MCF 10A (cell line): Measurements from ENCODE around the gene CACNG8. TPM values are rescaled to one million over a fixed set of nuclear protein-coding genes. Genes with fewer than 3 reads are reported as not detected.

ENCODE experiments used
- BruUV-seq: library from RNA; stranded (reverse); fragments of 400-500 nt; replicated peaks from 2 replicates; lab custom pipeline; 2021; lab: Mats Ljungman, UMichigan
- CTCF ChIA-PET: fragments of 300-600 bp; sonication (Branson Sonifier 250); formaldehyde crosslinking; extraction: SDS; loops from one replicate; lab custom pipeline; 2021; ENCODE audit warnings: antibody characterized with exemption, inconsistent platforms; lab: Yijun Ruan, JAX
- POLR2A ChIA-PET: fragments of 300-600, 350-650 bp; sonication (Branson Sonifier 250); formaldehyde crosslinking; extraction: SDS; loops from one replicate; lab custom pipeline; 2020; ENCODE audit warnings: antibody characterized with exemption, inconsistent platforms; lab: Yijun Ruan, JAX
- DNase-seq: peaks from one replicate; pipeline ENCODE4 v3.0.0-alpha.2; 2018; ENCODE audit not compliant: unreplicated experiment
- H3K27ac Mint-ChIP-seq: one replicate; pipeline ENCODE4 v1.8.0; 2022; ENCODE audit warnings: mild to moderate bottlenecking, low read depth, mixed read lengths; ENCODE audit not compliant: unreplicated experiment
- H3K27me3 Mint-ChIP-seq: one replicate; pipeline ENCODE4 v1.8.0; 2022; ENCODE audit warnings: mixed read lengths; ENCODE audit not compliant: insufficient read depth, unreplicated experiment
- H3K36me3 Mint-ChIP-seq: one replicate; pipeline ENCODE4 v1.8.0; 2022; ENCODE audit warnings: mild to moderate bottlenecking, moderate library complexity, mixed read lengths; ENCODE audit not compliant: insufficient read depth, unreplicated experiment
- H3K4me1 Mint-ChIP-seq: one replicate; pipeline ENCODE4 v1.8.0; 2022; ENCODE audit warnings: mixed read lengths; ENCODE audit not compliant: insufficient read depth, unreplicated experiment
- H3K4me3 Mint-ChIP-seq: one replicate; pipeline ENCODE4 v1.8.0; 2022; ENCODE audit warnings: mild to moderate bottlenecking, moderate library complexity, mixed read lengths; ENCODE audit not compliant: unreplicated experiment
- H3K9me3 Mint-ChIP-seq: one replicate; pipeline ENCODE4 v1.8.0; 2022; ENCODE audit warnings: mixed read lengths; ENCODE audit not compliant: unreplicated experiment
- intact Hi-C: fragments of 100-400 bp; cut with micrococcal nuclease; formaldehyde crosslinking; loops from 2 replicates; pipeline ENCODE4 v1.14.1; 2022
- total RNA-seq: library from RNA; stranded (reverse); gene quantifications from 2 replicates; pipeline ENCODE4 v1.2.3, GENCODE V29; 2022
- TF ChIP-seq, protein P1 (sequence below): fragments of 200-600 bp; IDR thresholded peaks from one replicate; pipeline ENCODE4 v1.8.0; 2022; ENCODE audit warnings: antibody characterized with exemption, mild to moderate bottlenecking; ENCODE audit not compliant: unreplicated experiment

CACNG8 gene
- total RNA-seq, 1 experiment from 2014 or later, result 0.16 TPM

GRCh38 chr19:53951436-53951835 lies 11.3 kb upstream of the CACNG8 start:
- Mint-ChIP-seq H3K27me3 (no peaks in the 10 kb centered on the region), H3K9me3 (no peaks in the 10 kb centered on the region), H3K4me1 (no peaks in the 10 kb centered on the region), H3K27ac (no peak overlapping the region), H3K36me3 (no peaks in the 10 kb centered on the region), H3K4me3 (no peak overlapping the region)
- no peak for DNase-seq
- no TSS peak for BruUV-seq
- ChIA-PET POLR2A (no interaction called here), CTCF (interaction anchor here (0.6 to 1.1 kb wide), 2 partner anchors 159 to 690 kb away, joined by 3 read pairs; no protein-coding TSS in a partner anchor)
- TF ChIP-seq, protein P1, sequence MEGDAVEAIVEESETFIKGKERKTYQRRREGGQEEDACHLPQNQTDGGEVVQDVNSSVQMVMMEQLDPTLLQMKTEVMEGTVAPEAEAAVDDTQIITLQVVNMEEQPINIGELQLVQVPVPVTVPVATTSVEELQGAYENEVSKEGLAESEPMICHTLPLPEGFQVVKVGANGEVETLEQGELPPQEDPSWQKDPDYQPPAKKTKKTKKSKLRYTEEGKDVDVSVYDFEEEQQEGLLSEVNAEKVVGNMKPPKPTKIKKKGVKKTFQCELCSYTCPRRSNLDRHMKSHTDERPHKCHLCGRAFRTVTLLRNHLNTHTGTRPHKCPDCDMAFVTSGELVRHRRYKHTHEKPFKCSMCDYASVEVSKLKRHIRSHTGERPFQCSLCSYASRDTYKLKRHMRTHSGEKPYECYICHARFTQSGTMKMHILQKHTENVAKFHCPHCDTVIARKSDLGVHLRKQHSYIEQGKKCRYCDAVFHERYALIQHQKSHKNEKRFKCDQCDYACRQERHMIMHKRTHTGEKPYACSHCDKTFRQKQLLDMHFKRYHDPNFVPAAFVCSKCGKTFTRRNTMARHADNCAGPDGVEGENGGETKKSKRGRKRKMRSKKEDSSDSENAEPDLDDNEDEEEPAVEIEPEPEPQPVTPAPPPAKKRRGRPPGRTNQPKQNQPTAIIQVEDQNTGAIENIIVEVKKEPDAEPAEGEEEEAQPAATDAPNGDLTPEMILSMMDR, result no peak
- intact Hi-C loops, result no loop called here

DNA sequence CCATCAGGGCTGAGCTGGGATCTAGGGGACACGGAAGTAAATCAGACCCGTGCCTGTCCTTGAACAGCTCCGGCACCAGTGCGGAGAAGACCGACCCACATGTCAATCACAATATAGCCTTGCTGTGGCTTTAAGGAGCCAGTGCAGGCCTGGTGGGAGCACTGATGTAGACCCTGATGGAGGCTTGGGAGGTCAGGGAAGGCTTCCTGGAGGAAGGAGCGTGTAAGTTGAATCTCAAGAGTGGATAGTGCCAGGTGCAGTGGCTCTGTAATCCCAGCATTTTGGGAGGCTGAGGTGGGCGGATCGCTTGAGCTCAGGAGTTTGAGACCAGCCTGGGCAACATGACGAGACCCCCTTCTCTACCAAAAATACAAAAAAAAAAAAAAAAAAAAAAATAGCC lies 10.8 kb upstream of the CACNG8 start:
- Mint-ChIP-seq H3K4me1 (no peaks in the 10 kb centered on the region), H3K27me3 (peaks cover 4% of the 10 kb centered on the region), H3K9me3 (no peaks in the 10 kb centered on the region), H3K4me3 (no peak overlapping the region), H3K27ac (no peak overlapping the region), H3K36me3 (no peaks in the 10 kb centered on the region)
- ChIA-PET POLR2A (no interaction called here), CTCF (interaction anchor here (1.1 to 1.5 kb wide), 2 partner anchors 159 kb away, joined by 3 to 4 read pairs; no protein-coding TSS in a partner anchor)
- intact Hi-C loops, result no loop called here
- TF ChIP-seq, protein P1, result no peak
- no peak for DNase-seq
- BruUV-seq, result no TSS peak

DNA sequence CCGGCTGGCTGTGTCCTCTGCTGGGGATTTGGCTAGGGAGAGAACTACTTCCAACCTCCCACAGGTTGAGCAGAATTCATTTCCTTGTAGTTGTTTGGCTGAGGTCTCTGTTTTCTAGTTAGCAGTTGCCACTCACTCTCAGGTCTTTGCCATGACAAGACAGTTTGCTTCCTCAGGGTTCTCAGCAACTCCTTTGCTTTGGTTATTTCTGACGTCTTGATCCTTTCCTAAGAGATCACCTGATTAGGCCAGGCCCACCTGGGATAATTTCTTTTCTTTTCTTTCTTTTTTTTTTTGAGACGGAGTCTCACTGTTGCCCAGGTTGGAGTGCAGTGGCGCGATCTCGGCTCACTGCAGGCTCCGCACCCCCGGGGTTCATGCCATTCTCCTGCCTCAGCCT lies 9.4 kb upstream of the CACNG8 start:
- BruUV-seq, result no TSS peak
- intact Hi-C loops, result no loop called here
- no peak overlapping the region for H3K27ac Mint-ChIP-seq

GRCh38 chr19:53957448-53958167 lies 5.1 kb upstream of the CACNG8 start:
- no TSS peak for BruUV-seq
- Mint-ChIP-seq H3K27ac (no peak overlapping the region), H3K36me3 (no peaks in the 10 kb centered on the region), H3K4me1 (peaks cover 5% of the 10 kb centered on the region), H3K4me3 (no peak overlapping the region), H3K27me3 (peaks cover 58% of the 10 kb centered on the region), H3K9me3 (no peaks in the 10 kb centered on the region)
- ChIA-PET POLR2A (no interaction called here), CTCF (interaction anchor here (0.8 kb wide), 1 partner anchor 65 kb away, joined by 3 read pairs; no protein-coding TSS in a partner anchor)
- intact Hi-C loops, result no loop called here
- no peak for DNase-seq
- TF ChIP-seq, protein P1, result no peak

More for the DNA sequence above, 9.4 kb upstream of the CACNG8 start:
- POLR2A ChIA-PET, result no interaction called here
- Mint-ChIP-seq H3K4me1 (no peaks in the 10 kb centered on the region), H3K9me3 (no peaks in the 10 kb centered on the region), H3K27me3 (peaks cover 18% of the 10 kb centered on the region), H3K36me3 (no peaks in the 10 kb centered on the region), H3K4me3 (no peak overlapping the region)
- DNase-seq, result no peak
- TF ChIP-seq, protein P1, result no peak
- CTCF ChIA-PET, result interaction anchor here (0.6 kb wide), 1 partner anchor 41 kb away, joined by 3 read pairs; no protein-coding TSS in a partner anchor
